Measurements from ENCODE around the gene USP31. TPM values are rescaled to one million over a fixed set of nuclear protein-coding genes. Genes with fewer than 3 reads are reported as not detected.

Gene USP31
- total and polyA plus RNA-seq, 2 of the 8 experiments (the other 6 are each of a cell fraction or from before 2014, with no cell fraction given) = 6.7 to 19.0 TPM

GRCh38 chr16:23064639-23065038, 84.6 kb downstream of the USP31 start (continued):
- TF ChIP-seq CHD2 (IDR thresholded peaks at IDR 0.05; ENCODE audit: low read length) (no peak), RNF2 (IDR thresholded peaks at IDR 0.05; ENCODE audit: borderline replicate concordance, low read depth, low read length, missing control alignments, poor library complexity, severe bottlenecking) (no peak), KDM1A (IDR thresholded peaks at IDR 0.05; ENCODE audit: borderline replicate concordance, low read length) (no peak), ZNF274 (IDR thresholded peaks at IDR 0.05; ENCODE audit: borderline replicate concordance, extremely low read depth, low read length) (no peak)
